WTC11 (cell line): ENCODE data around the gene NRBF2.

Experiments
- CREM ChIP-seq: sonication (generic); formaldehyde crosslinking; IDR thresholded peaks from 2 replicates; pipeline ENCODE4 v1.8.1; 2022; ENCODE audit warnings: mild to moderate bottlenecking, missing genetic modification reagents, moderate library complexity
- FOXP1 ChIP-seq: sonication (generic); formaldehyde crosslinking; IDR thresholded peaks from 2 replicates; pipeline ENCODE4 v1.8.0; 2022; ENCODE audit warnings: missing genetic modification reagents, mild to moderate bottlenecking, moderate library complexity, borderline replicate concordance
- JAZF1 ChIP-seq: fragments of 250-450 bp; sonication (Bioruptor Pico); IDR thresholded peaks from 2 replicates; pipeline ENCODE4 v1.9.0; 2021; ENCODE audit warnings: moderate library complexity, mild to moderate bottlenecking, inconsistent platforms
- MAX ChIP-seq: sonication (generic); formaldehyde crosslinking; IDR thresholded peaks from 2 replicates; pipeline ENCODE4 v1.8.0; 2022; ENCODE audit warnings: mild to moderate bottlenecking, missing genetic modification reagents
- ZBTB43 ChIP-seq: sonication (generic); formaldehyde crosslinking; IDR thresholded peaks from 2 replicates; pipeline ENCODE4 v1.8.1; 2023; ENCODE audit warnings: mild to moderate bottlenecking, missing genetic modification reagents
- TF ChIP-seq, protein P1 (sequence below): fragments of 200-600 bp; IDR thresholded peaks from 2 replicates; pipeline ENCODE4 v1.8.0; 2022; ENCODE audit warnings: antibody characterized with exemption
- TF ChIP-seq, protein P2 (sequence below): sonication (generic); formaldehyde crosslinking; IDR thresholded peaks from 2 replicates; pipeline ENCODE4 v1.8.1; 2023; ENCODE audit warnings: mild to moderate bottlenecking, missing genetic modification reagents, moderate library complexity
- TF ChIP-seq, protein P3 (sequence below): sonication (generic); formaldehyde crosslinking; IDR thresholded peaks from 2 replicates; pipeline ENCODE4 v1.8.1; 2023; ENCODE audit warnings: mild to moderate bottlenecking, moderate library complexity, missing genetic modification reagents

- no peak for TF ChIP-seq MAX (CRISPR knock-in tag)
- TF ChIP-seq CREM, result no peak
- TF ChIP-seq, protein P1, sequence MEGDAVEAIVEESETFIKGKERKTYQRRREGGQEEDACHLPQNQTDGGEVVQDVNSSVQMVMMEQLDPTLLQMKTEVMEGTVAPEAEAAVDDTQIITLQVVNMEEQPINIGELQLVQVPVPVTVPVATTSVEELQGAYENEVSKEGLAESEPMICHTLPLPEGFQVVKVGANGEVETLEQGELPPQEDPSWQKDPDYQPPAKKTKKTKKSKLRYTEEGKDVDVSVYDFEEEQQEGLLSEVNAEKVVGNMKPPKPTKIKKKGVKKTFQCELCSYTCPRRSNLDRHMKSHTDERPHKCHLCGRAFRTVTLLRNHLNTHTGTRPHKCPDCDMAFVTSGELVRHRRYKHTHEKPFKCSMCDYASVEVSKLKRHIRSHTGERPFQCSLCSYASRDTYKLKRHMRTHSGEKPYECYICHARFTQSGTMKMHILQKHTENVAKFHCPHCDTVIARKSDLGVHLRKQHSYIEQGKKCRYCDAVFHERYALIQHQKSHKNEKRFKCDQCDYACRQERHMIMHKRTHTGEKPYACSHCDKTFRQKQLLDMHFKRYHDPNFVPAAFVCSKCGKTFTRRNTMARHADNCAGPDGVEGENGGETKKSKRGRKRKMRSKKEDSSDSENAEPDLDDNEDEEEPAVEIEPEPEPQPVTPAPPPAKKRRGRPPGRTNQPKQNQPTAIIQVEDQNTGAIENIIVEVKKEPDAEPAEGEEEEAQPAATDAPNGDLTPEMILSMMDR, result no peak
- TF ChIP-seq FOXP1 (CRISPR knock-in tag), result no peak
- TF ChIP-seq, protein P2, sequence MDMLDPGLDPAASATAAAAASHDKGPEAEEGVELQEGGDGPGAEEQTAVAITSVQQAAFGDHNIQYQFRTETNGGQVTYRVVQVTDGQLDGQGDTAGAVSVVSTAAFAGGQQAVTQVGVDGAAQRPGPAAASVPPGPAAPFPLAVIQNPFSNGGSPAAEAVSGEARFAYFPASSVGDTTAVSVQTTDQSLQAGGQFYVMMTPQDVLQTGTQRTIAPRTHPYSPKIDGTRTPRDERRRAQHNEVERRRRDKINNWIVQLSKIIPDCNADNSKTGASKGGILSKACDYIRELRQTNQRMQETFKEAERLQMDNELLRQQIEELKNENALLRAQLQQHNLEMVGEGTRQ (CRISPR knock-in tag), result no peak
- no peak for TF ChIP-seq JAZF1 (CRISPR knock-in tag)
- TF ChIP-seq, protein P3, sequence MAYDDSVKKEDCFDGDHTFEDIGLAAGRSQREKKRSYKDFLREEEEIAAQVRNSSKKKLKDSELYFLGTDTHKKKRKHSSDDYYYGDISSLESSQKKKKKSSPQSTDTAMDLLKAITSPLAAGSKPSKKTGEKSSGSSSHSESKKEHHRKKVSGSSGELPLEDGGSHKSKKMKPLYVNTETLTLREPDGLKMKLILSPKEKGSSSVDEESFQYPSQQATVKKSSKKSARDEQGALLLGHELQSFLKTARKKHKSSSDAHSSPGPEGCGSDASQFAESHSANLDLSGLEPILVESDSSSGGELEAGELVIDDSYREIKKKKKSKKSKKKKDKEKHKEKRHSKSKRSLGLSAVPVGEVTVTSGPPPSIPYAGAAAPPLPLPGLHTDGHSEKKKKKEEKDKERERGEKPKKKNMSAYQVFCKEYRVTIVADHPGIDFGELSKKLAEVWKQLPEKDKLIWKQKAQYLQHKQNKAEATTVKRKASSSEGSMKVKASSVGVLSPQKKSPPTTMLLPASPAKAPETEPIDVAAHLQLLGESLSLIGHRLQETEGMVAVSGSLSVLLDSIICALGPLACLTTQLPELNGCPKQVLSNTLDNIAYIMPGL (CRISPR knock-in tag), result no peak
- TF ChIP-seq ZBTB43, result no peak
Measured at GRCh38 chr10:63110940-63111339, 22.2 kb upstream of the NRBF2 start.
